ENCODE measurements around the gene RAD54L. TPM values are rescaled to one million over a fixed set of nuclear protein-coding genes. Genes with fewer than 3 reads are reported as not detected.

RAD54L gene
- 16.1 TPM for polyA plus RNA-seq (2013, experiment 1 of 2)
- polyA plus RNA-seq (2013, experiment 2 of 2): 16.5 TPM

DNA sequence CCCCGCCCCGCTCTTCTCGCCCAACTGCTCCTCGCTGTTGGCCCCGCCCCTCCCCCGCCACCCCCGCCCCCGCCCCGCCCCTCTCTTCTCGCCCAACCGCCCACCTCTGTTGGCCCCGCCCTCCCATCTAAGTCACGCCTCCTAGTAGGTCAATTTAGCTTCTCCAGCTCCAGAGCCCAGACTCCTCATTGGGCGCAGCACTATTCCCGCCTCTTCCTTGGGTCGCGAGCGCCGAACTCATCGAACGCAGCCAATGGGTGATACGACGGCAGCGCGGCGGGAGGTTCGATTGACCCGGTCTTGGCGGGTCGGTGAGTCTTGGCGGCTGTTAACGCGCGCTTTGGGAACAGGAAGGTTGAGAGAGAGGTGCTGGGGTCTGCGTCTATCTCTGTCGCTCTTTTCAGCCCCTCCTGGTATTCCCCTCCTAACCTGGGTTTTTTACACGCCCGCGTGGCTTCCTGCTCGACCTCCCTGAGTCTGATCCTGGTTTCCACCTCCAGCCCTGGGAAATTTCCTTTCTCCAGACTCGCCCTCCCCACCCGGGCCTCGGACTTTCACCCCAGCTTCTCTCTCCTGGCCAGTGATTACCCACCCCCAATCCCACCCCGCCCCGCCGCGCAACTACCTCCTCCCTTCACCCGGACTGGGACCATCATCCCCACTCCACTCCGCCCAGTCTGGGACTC is at the start of gene RAD54L:
Gene RAD54L (plus strand): TSS at position 328 of the 686 bp plus-strand sequence. CDS start 643 bp downstream, outside the sequence.
- H3K9me3 ChIP-seq (ENCODE audit: control insufficient read depth, low read length): no peaks in the 10 kb centered on the region
- peak within 1 kb of the TSS; percentile 76 for H3K4me3 ChIP-seq (ENCODE audit: extremely low read depth, insufficient read depth, low read length, poor library complexity, severe bottlenecking)
- H3K36me3 ChIP-seq (ENCODE audit: control insufficient read depth, insufficient read depth, low read length): peaks cover 30% of the 10 kb centered on the region
- peaks cover 12% of the 10 kb centered on the region for H3K4me1 ChIP-seq (ENCODE audit: control insufficient read depth, insufficient read depth, low read length, poor library complexity, severe bottlenecking)
- 0 to 1% methylated on average over 16 to 33 of the region's 49 CpGs for WGBS, 2 experiments (ENCODE audit: insufficient coverage in 2 of 2)
- H3K27ac ChIP-seq (ENCODE audit: low read depth, low read length, severe bottlenecking): peak within 1 kb of the TSS; percentile 91

- H3K9me3 ChIP-seq (ENCODE audit: control insufficient read depth, low read length): no peaks in the 10 kb centered on the region
- H3K36me3 ChIP-seq (ENCODE audit: control insufficient read depth, insufficient read depth, low read length): peaks cover 24% of the 10 kb centered on the region
- H3K4me3 ChIP-seq (ENCODE audit: extremely low read depth, insufficient read depth, low read length, poor library complexity, severe bottlenecking): peak within 1 kb of the TSS; percentile 72
- peaks cover 3% of the 10 kb centered on the region for H3K4me1 ChIP-seq (ENCODE audit: control insufficient read depth, insufficient read depth, low read length, poor library complexity, severe bottlenecking)
- WGBS, 2 experiments (ENCODE audit: insufficient coverage in 2 of 2): 1 to 4% methylated on average over 23 to 40 of the region's 67 CpGs
- H3K27ac ChIP-seq (ENCODE audit: low read depth, low read length, severe bottlenecking): peak within 1 kb of the TSS; percentile 43
These were observed 49.4 kb upstream of the RAD54L start, which contains the start of gene POMGNT1 for GRCh38 chr1:46197964-46198811. Gene POMGNT1 (minus strand): TSS chr1:46198434. CDS start chr1:46197821, 613 bp downstream.

GRCh38 chr1:46199233-46199749 is 48.3 kb upstream of the RAD54L start:
- WGBS, 2 experiments (ENCODE audit: insufficient coverage in 2 of 2): 100% methylated on average over 1 of the region's 3 CpGs
- H3K27ac ChIP-seq (ENCODE audit: low read depth, low read length, severe bottlenecking): no peak overlapping the region
- H3K4me1 ChIP-seq (ENCODE audit: control insufficient read depth, insufficient read depth, low read length, poor library complexity, severe bottlenecking): peaks cover 7% of the 10 kb centered on the region
- peak overlapping the region; percentile 72 for H3K4me3 ChIP-seq (ENCODE audit: extremely low read depth, insufficient read depth, low read length, poor library complexity, severe bottlenecking)
- no peaks in the 10 kb centered on the region for H3K9me3 ChIP-seq (ENCODE audit: control insufficient read depth, low read length)
- H3K36me3 ChIP-seq (ENCODE audit: control insufficient read depth, insufficient read depth, low read length): peaks cover 16% of the 10 kb centered on the region

GRCh38 chr1:46203738-46204405 is 43.7 kb upstream of the RAD54L start:
- 7 to 12% methylated on average over 7 of the region's 14 CpGs for WGBS, 2 experiments (ENCODE audit: insufficient coverage in 2 of 2)
- Histone ChIP-seq H3K9me3 (ENCODE audit: control insufficient read depth, low read length) (no peaks in the 10 kb centered on the region), H3K27ac (ENCODE audit: low read depth, low read length, severe bottlenecking) (no peak overlapping the region), H3K4me3 (ENCODE audit: extremely low read depth, insufficient read depth, low read length, poor library complexity, severe bottlenecking) (peak overlapping the region; percentile 80), H3K4me1 (ENCODE audit: control insufficient read depth, insufficient read depth, low read length, poor library complexity, severe bottlenecking) (peaks cover 12% of the 10 kb centered on the region), H3K36me3 (ENCODE audit: control insufficient read depth, insufficient read depth, low read length) (peaks cover 3% of the 10 kb centered on the region)

DNA sequence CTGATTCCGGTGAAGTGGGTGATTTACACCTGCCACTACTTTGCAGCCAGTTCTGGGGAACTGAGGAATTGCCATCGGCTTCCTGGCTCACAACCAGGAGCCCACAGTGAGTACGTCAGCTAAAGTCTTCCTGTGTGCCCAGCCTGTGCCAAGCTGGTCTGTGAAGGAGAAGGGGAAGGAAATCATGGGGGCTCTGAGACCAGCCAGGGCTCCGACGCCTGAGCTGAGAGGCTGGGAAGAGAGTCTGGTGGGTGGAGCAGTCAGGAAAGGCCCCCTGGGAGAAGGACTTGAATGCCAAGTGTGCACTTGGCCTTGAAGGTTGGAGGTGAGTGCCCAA is 43.2 kb upstream of the RAD54L start:
- Histone ChIP-seq H3K4me3 (ENCODE audit: extremely low read depth, insufficient read depth, low read length, poor library complexity, severe bottlenecking) (peak overlapping the region; percentile 80), H3K9me3 (ENCODE audit: control insufficient read depth, low read length) (no peaks in the 10 kb centered on the region), H3K4me1 (ENCODE audit: control insufficient read depth, insufficient read depth, low read length, poor library complexity, severe bottlenecking) (peaks cover 9% of the 10 kb centered on the region), H3K27ac (ENCODE audit: low read depth, low read length, severe bottlenecking) (no peak overlapping the region), H3K36me3 (ENCODE audit: control insufficient read depth, insufficient read depth, low read length) (peaks cover 3% of the 10 kb centered on the region)
- 71 to 86% methylated on average over 4 of the region's 5 CpGs for WGBS, 2 experiments (ENCODE audit: insufficient coverage in 2 of 2)

DNA sequence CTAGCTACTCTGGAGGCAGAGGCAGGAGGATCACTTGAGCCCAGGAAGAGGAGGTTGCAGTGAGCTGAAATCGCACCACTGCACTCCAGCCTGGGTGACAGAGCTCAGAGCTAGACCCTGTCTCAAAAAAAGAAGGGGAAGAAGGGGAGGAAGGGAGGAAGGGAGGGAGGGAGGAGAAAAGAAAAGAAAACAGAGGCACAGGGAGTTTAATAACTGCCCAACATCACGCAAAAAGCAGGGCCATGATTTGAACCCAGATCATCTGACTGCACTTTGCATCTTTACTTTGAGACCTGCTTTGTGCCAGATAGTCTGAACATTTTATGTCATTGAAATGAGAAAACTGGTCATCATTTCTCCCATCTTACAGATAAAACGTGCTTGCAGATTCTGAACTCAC is 42.4 kb upstream of the RAD54L start:
- Histone ChIP-seq H3K36me3 (ENCODE audit: control insufficient read depth, insufficient read depth, low read length) (peaks cover 3% of the 10 kb centered on the region), H3K27ac (ENCODE audit: low read depth, low read length, severe bottlenecking) (no peak overlapping the region), H3K4me3 (ENCODE audit: extremely low read depth, insufficient read depth, low read length, poor library complexity, severe bottlenecking) (no peak overlapping the region), H3K9me3 (ENCODE audit: control insufficient read depth, low read length) (no peaks in the 10 kb centered on the region), H3K4me1 (ENCODE audit: control insufficient read depth, insufficient read depth, low read length, poor library complexity, severe bottlenecking) (peaks cover 9% of the 10 kb centered on the region)
- 90 to 100% methylated on average over 2 to 3 of the region's 3 CpGs for WGBS, 2 experiments (ENCODE audit: insufficient coverage in 2 of 2)

DNA sequence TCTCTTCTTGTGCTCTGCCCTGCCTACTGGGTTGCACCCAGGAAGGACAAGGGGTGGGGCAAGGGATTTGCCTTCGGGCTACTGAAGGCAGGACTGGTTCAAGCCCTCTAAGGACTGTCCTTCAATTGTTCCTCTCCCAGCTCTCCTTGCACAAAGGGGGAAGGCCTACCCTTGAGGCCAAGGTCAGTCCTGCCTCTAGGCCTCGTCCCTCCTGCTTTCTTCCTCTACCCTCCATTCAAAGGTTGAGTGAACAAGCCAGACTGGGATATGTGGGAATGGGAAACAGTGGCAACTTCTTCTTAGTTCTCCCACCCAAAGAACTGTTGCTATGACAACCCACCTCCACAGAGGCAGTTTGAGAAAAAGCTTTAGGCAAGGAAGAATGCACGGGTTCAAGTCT is 41.8 kb upstream of the RAD54L start:
- Histone ChIP-seq H3K36me3 (ENCODE audit: control insufficient read depth, insufficient read depth, low read length) (peaks cover 3% of the 10 kb centered on the region), H3K4me3 (ENCODE audit: extremely low read depth, insufficient read depth, low read length, poor library complexity, severe bottlenecking) (no peak overlapping the region), H3K4me1 (ENCODE audit: control insufficient read depth, insufficient read depth, low read length, poor library complexity, severe bottlenecking) (peaks cover 13% of the 10 kb centered on the region), H3K27ac (ENCODE audit: low read depth, low read length, severe bottlenecking) (no peak overlapping the region), H3K9me3 (ENCODE audit: control insufficient read depth, low read length) (no peaks in the 10 kb centered on the region)
- 89 to 100% methylated on average over 1 of the region's 3 CpGs for WGBS, 2 experiments (ENCODE audit: insufficient coverage in 2 of 2)

DNA sequence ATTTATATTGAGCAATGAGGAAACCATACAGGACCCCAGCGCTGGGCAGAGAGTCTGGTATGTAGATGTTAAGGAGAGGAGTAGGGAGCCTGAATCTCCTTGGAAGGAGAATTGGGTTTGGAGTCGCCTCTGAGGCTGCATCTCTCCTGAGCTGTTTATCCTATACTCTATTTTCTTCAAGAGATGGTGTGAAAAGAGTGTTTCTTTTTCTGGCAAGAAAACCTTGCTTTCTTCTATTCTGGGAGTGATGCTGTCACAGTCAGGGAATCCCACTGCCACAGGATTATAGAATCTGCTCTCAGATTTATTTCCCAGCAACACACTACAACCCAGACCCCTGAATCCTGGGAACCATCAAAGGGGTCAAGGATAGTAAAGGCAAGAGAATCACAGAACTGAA is 41.2 kb upstream of the RAD54L start:
- peaks cover 14% of the 10 kb centered on the region for H3K4me1 ChIP-seq (ENCODE audit: control insufficient read depth, insufficient read depth, low read length, poor library complexity, severe bottlenecking)
- no peaks in the 10 kb centered on the region for H3K9me3 ChIP-seq (ENCODE audit: control insufficient read depth, low read length)
- peaks cover 3% of the 10 kb centered on the region for H3K36me3 ChIP-seq (ENCODE audit: control insufficient read depth, insufficient read depth, low read length)
- no peak overlapping the region for H3K4me3 ChIP-seq (ENCODE audit: extremely low read depth, insufficient read depth, low read length, poor library complexity, severe bottlenecking)
- no peak overlapping the region for H3K27ac ChIP-seq (ENCODE audit: low read depth, low read length, severe bottlenecking)
- 100% methylated on average over 1 of the region's 2 CpGs; no CpG with 5 or more reads in 1 of the 2 experiments for WGBS, 2 experiments (ENCODE audit: insufficient coverage in 2 of 2)

- WGBS, 2 experiments (ENCODE audit: insufficient coverage in 2 of 2): 100% methylated on average over 1 of the region's 3 CpGs; no CpG with 5 or more reads in 1 of the 2 experiments
- H3K27ac ChIP-seq (ENCODE audit: low read depth, low read length, severe bottlenecking): no peak overlapping the region
- H3K36me3 ChIP-seq (ENCODE audit: control insufficient read depth, insufficient read depth, low read length): peaks cover 3% of the 10 kb centered on the region
- H3K4me3 ChIP-seq (ENCODE audit: extremely low read depth, insufficient read depth, low read length, poor library complexity, severe bottlenecking): no peak overlapping the region
- H3K9me3 ChIP-seq (ENCODE audit: control insufficient read depth, low read length): no peaks in the 10 kb centered on the region
- H3K4me1 ChIP-seq (ENCODE audit: control insufficient read depth, insufficient read depth, low read length, poor library complexity, severe bottlenecking): peaks cover 8% of the 10 kb centered on the region
These were observed 37.0 kb upstream of the RAD54L start for GRCh38 chr1:46210561-46210960.

DNA sequence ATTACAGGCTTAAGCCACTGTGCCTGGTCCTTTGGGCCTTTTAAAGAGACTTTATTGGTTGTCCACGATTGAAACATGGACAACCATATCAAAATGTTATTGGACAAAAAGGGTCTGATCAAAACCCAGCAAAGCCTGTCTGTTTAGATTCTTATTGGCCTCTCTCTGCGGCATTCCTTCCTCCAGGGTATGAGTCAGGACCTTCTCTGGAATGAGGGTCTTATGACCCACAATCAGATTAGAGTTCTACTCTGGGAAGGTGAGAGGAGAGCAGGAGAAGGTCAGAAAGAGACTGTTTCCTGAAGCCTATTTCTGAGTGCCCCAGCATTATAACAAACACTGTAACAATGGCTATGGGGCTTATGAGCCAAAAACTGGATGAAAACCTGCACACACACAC is 36.5 kb upstream of the RAD54L start:
- Histone ChIP-seq H3K27ac (ENCODE audit: low read depth, low read length, severe bottlenecking) (no peak overlapping the region), H3K36me3 (ENCODE audit: control insufficient read depth, insufficient read depth, low read length) (peaks cover 3% of the 10 kb centered on the region), H3K4me1 (ENCODE audit: control insufficient read depth, insufficient read depth, low read length, poor library complexity, severe bottlenecking) (peaks cover 8% of the 10 kb centered on the region), H3K4me3 (ENCODE audit: extremely low read depth, insufficient read depth, low read length, poor library complexity, severe bottlenecking) (no peak overlapping the region), H3K9me3 (ENCODE audit: control insufficient read depth, low read length) (no peaks in the 10 kb centered on the region)
- 86 to 94% methylated on average over 2 of the region's 2 CpGs for WGBS, 2 experiments (ENCODE audit: insufficient coverage in 2 of 2)

Data from mesodermal cell (in vitro differentiated cells).